Measurements from ENCODE around the gene ZNF524. TPM values are rescaled to one million over a fixed set of nuclear protein-coding genes. Genes with fewer than 3 reads are reported as not detected.

Gene ZNF524
- total and polyA plus RNA-seq, 10 of the 15 experiments (the other 5 are each of a cell fraction or from before 2014, with no cell fraction given): 0.47 to 18.6 (median 12.4) TPM; not detected in 1

DNA sequence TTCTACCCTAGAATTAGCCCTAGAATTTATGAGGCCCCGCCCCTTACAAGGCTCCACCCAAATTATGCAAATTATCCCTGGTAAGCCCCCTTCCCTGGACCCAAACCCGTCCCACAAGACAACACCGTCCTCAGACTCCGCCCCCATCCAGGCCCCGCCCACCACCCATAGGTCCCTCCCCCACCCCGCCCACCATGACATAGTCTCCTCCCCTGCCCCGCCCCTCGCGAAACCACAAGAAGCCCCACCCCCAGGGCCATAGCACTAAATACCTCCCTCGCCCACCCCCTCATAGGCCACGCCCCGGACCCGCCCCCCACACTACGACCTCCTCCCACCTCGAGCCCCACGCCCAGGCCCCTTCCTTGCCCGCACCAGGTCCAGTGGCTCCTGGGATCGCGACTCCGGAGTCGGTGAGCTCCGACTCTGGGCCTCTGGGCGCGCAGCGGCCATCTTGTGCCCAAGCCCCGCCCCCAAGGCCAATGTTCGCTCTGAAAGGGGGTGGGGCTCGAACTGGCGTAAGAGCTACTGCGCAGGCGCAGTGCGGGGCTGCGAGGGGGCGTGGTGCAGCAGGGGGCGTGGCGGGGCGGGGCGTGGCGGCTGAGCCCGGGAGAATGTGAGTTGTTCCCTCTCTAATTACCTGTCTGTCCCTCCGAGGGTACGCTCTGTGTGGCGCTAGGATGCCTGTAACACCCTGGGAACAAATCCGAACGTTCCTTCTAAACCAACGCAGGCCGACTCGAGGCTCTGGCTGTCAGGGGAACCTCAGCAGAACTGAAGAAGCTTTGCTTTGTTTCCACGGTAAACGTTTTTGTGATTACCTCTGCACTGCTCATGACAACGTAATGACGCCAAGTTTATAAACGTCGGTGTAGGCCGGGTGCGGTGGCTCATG is 24.3 kb downstream of the ZNF524 start, which contains the start of gene ZNF784 (continued):
- TF ChIP-seq PML (IDR thresholded peaks at IDR 0.05; ENCODE audit: low read length): no peak; the same call in 1 of the 2 replicates
- TF ChIP-seq TARDBP (IDR thresholded peaks at IDR 0.05; ENCODE audit: borderline replicate concordance): no peak
- TF ChIP-seq YY1 (IDR thresholded peaks at IDR 0.05; ENCODE audit: low read depth, low read length): peak; percentile 97
- peak; percentile 91 for TF ChIP-seq POLR2A (IDR thresholded peaks at IDR 0.05; ENCODE audit: low read depth, low read length)
- TF ChIP-seq STAT3 (IDR thresholded peaks at IDR 0.05; ENCODE audit: low read depth, low read length): no peak
- TF ChIP-seq RCOR1 (conservative IDR thresholded peaks at IDR 0.05; ENCODE audit: low read depth, low read length): 0 out of 2 replicates have a peak, but pooled peaks have one; percentile 70
- no peak for TF ChIP-seq ZNF217 (IDR thresholded peaks at IDR 0.05)
- TF ChIP-seq HDGF (IDR thresholded peaks at IDR 0.05): no peak
- TF ChIP-seq CBX3 (IDR thresholded peaks at IDR 0.05; ENCODE audit: borderline replicate concordance, low read depth): no peak
- no peak for TF ChIP-seq HDAC6 (IDR thresholded peaks at IDR 0.05; ENCODE audit: unreplicated experiment)
- TF ChIP-seq BACH1 (IDR thresholded peaks at IDR 0.05; ENCODE audit: borderline replicate concordance): no peak
- no peak for TF ChIP-seq PAX8 (IDR thresholded peaks at IDR 0.05)
- no peak for TF ChIP-seq EP300 (IDR thresholded peaks at IDR 0.05; ENCODE audit: borderline replicate concordance in 1 of 2, control insufficient read depth in 1 of 2, low read depth in 2 of 2, low read length in 2 of 2)
- no peak for TF ChIP-seq TCF7 (IDR thresholded peaks at IDR 0.05; ENCODE audit: borderline replicate concordance)
- 0 out of 2 replicates have a peak, but pooled peaks have one; percentile 17 for TF ChIP-seq MEF2A (IDR thresholded peaks at IDR 0.05; ENCODE audit: insufficient read depth, low read depth, low read length)
- TF ChIP-seq HCFC1 (IDR thresholded peaks at IDR 0.05; ENCODE audit: low read length): peak; percentile 24; the same call in 1 of the 2 replicates
- peak; percentile 25; the same call in 1 of the 2 replicates for TF ChIP-seq NRF1 (conservative IDR thresholded peaks at IDR 0.05; ENCODE audit: low read depth, low read length)
- TF ChIP-seq POU2F2 (IDR thresholded peaks at IDR 0.05; ENCODE audit: borderline replicate concordance, low read depth, low read length): peak; percentile 82; the same call in 1 of the 3 replicates
- TF ChIP-seq, protein P1, sequence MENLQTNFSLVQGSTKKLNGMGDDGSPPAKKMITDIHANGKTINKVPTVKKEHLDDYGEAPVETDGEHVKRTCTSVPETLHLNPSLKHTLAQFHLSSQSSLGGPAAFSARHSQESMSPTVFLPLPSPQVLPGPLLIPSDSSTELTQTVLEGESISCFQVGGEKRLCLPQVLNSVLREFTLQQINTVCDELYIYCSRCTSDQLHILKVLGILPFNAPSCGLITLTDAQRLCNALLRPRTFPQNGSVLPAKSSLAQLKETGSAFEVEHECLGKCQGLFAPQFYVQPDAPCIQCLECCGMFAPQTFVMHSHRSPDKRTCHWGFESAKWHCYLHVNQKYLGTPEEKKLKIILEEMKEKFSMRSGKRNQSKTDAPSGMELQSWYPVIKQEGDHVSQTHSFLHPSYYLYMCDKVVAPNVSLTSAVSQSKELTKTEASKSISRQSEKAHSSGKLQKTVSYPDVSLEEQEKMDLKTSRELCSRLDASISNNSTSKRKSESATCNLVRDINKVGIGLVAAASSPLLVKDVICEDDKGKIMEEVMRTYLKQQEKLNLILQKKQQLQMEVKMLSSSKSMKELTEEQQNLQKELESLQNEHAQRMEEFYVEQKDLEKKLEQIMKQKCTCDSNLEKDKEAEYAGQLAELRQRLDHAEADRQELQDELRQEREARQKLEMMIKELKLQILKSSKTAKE (IDR thresholded peaks at IDR 0.05; ENCODE audit: low read depth, poor library complexity, severe bottlenecking): no peak
- no peak for TF ChIP-seq NFIC (IDR thresholded peaks at IDR 0.05; ENCODE audit: low read depth, low read length)
- no peak for TF ChIP-seq RAD51 (IDR thresholded peaks at IDR 0.05)
- no peak for TF ChIP-seq WRNIP1 (IDR thresholded peaks at IDR 0.05; ENCODE audit: borderline replicate concordance, low read depth, low read length)
- TF ChIP-seq JUNB (IDR thresholded peaks at IDR 0.05): no peak
- no peak for TF ChIP-seq ZNF24 (IDR thresholded peaks at IDR 0.05)
- no peak for TF ChIP-seq CHD4 (IDR thresholded peaks at IDR 0.05)

Data from GM12878 (cell line).